Right kidney (tissue), 1 donor: ENCODE data around the gene ZMIZ1.
"Not testable (repeated sequence)": the region's sequence is repeated elsewhere in the genome, so short reads cannot be mapped to it uniquely, and the experiment has no call there.

Source experiments
- DNase-seq: peaks from one replicate; pipeline ENCODE4 v3.0.0-alpha.2; 2016

ZMIZ1 gene

GRCh38 chr10:79326361-79327089, 257.8 kb downstream of the ZMIZ1 start:
- DNase-seq: no peak

- no peak for DNase-seq
These were observed 258.3 kb downstream of the ZMIZ1 start for GRCh38 chr10:79327090-79327457.

- no peak for DNase-seq
These were observed 259.5 kb downstream of the ZMIZ1 start for GRCh38 chr10:79328147-79328701.

GRCh38 chr10:79328737-79329504, 260.2 kb downstream of the ZMIZ1 start:
- no peak for DNase-seq

- DNase-seq: no peak
These were observed 260.8 kb downstream of the ZMIZ1 start for GRCh38 chr10:79329529-79329928.

- DNase-seq: no peak
These were observed 262.5 kb downstream of the ZMIZ1 start for GRCh38 chr10:79331226-79331625.

- DNase-seq: no peak
These were observed 262.9 kb downstream of the ZMIZ1 start for GRCh38 chr10:79331709-79332108.

- not testable (repeated sequence) for DNase-seq
These were observed 264.0 kb downstream of the ZMIZ1 start for GRCh38 chr10:79332610-79333315.

GRCh38 chr10:79333513-79333912, 264.7 kb downstream of the ZMIZ1 start:
- DNase-seq: no peak

- DNase-seq: no peak
These were observed 265.8 kb downstream of the ZMIZ1 start for GRCh38 chr10:79334573-79334972.

- DNase-seq: no peak
These were observed 266.3 kb downstream of the ZMIZ1 start for GRCh38 chr10:79335094-79335469.

GRCh38 chr10:79335470-79336235, 266.9 kb downstream of the ZMIZ1 start:
- DNase-seq: no peak

GRCh38 chr10:79336276-79336675, 267.5 kb downstream of the ZMIZ1 start:
- no peak for DNase-seq

GRCh38 chr10:79336739-79337138, 268.0 kb downstream of the ZMIZ1 start:
- no peak for DNase-seq

- not testable (repeated sequence) for DNase-seq
These were observed 269.2 kb downstream of the ZMIZ1 start for GRCh38 chr10:79337783-79338469.

- DNase-seq: no peak
These were observed 270.5 kb downstream of the ZMIZ1 start for GRCh38 chr10:79339266-79339665.

- no peak for DNase-seq
These were observed 272.0 kb downstream of the ZMIZ1 start for GRCh38 chr10:79340646-79341244.

GRCh38 chr10:79342295-79342761, 273.6 kb downstream of the ZMIZ1 start:
- no peak for DNase-seq

- DNase-seq: no peak
These were observed 274.2 kb downstream of the ZMIZ1 start for GRCh38 chr10:79342811-79343561.

- DNase-seq: no peak
These were observed 275.9 kb downstream of the ZMIZ1 start for GRCh38 chr10:79344502-79345195.
